SKM-1 (cell line): ENCODE data around the gene PGAP2.
"Not testable (repeated sequence)": the region's sequence is repeated elsewhere in the genome, so short reads cannot be mapped to it uniquely, and the experiment has no call there.

Experiments
- DNase-seq: peaks from one replicate; lab custom pipeline; 2025; ENCODE audit not compliant: unreplicated experiment; lab: John Stamatoyannopoulos, UW

The PGAP2 gene

DNA sequence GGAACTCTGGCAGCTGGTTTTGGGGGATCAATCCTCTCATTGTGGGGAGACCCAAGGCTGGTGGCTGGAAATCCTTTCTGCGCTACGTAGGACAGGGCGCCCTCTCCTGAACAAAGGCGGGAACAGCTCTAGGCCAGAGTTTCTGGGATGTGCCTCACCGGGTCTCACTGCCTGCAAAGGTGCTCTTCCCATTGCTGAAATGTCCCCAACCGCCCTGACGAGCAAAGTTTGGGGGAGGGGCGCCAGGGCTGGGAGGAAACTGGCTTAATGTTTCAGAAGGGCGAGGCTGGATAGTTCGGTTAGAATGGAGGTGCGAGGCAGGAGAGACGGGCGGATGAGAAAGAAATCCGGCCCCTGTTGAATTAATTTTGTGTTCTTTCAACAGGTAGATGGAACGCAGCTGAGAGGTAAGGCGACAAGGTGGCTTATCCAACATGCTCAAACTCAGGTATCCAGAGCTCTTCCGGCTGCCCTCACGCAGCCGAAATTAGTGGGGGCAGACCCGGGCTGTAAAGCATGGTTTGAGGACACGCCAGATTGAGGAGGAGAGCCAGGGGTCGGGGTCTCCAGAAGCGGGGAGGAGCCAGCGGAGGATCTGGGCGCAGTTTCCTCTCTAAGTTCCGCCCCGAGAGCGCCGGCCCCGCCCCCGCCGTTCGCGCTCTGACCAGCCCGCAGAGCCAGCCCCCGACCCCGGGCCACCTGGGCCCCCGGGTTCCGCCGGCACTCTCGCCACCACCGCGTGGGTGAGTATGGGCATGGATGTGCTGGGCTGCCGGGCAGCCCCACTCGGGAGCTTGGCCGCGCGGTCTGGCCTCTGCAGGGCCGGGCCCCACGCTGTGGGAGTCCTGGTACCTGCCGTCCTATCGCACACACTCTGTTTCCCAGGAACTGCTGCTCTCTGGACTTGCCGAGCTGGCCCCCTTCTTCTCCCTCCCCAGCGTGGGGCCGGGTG lies at the start of gene PGAP2:
TSS of gene PGAP2 (plus strand) at position 652 of the 952 bp plus-strand sequence. CDS start 2,700 bp downstream, outside the sequence.
- peak; percentile 31 for DNase-seq

DNA sequence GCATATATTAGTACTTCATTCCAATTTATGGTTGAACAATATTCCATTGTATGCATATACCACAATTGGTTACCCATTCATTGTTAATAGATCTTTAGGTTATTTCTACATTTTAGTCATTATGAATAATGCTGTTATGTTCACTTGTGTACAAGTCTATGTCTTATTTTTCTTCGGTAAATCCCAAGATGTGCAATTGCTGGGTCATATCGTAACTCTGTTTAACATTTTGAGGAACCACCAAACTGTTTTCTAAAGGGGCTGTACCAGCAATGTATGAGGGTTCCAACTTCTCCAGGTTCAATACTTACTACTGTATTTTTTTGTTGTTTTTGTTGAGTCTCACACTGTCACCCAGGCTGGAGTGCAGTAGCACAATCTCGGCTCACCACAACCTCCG lies 44.1 kb upstream of the PGAP2 start:
- no peak for DNase-seq

DNA sequence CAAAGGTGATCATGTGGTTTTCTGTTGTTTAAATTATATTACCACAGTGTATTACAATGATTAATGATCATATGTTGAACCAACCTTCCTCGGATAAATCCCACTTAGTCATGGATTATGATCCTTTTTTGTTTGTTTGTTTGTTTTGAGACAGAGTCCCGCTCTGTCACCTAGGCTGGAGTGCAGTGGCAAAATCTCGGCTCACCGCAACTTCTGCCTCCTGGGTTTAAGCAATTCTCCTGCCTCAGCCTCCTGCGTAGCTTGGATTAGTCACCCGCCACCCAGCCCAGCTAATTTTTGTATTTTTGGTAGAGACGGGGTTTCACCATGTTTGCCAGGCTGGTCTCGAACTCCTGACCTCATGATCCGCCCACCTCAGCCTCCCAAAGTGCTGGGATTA lies 41.5 kb upstream of the PGAP2 start:
- not testable (repeated sequence) for DNase-seq

DNA sequence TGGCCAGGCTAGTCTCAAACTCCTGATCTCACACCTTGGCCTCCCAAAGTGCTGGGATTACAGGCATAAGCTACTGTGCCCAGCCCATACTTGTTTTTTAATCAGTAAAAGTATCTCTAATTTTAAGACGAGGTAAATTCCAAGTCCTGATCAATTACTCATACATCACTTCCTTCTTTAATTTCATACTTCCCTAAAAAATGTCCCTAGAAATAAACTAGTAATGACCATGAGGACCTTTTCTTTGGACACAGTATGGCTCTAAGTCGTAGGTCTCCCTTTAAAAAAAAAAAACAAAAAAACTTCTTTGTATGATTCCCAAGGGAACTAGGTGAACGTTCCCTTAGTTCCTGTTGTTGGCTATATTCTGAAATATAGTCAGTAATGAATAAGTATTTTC lies 40.8 kb upstream of the PGAP2 start:
- DNase-seq = no peak

DNA sequence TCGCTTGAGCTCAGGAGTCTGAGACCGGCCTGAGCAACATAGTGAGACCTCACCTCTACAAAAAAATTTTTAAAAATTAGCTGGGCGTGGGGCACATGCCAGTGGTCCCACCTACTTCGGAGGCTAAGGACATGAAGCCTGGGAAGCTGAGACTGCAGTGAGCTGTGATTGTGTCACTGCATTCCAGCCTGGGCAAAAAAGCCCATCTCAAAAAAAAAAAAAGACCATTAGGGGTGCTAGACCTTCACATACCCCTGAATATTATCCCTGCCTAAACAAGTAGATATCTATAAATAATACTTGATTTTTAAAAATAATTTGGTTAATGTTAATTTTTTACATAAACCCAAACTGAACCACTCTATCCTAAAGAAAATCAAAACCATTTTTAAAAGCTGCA lies 35.2 kb upstream of the PGAP2 start:
- DNase-seq = no peak

DNA sequence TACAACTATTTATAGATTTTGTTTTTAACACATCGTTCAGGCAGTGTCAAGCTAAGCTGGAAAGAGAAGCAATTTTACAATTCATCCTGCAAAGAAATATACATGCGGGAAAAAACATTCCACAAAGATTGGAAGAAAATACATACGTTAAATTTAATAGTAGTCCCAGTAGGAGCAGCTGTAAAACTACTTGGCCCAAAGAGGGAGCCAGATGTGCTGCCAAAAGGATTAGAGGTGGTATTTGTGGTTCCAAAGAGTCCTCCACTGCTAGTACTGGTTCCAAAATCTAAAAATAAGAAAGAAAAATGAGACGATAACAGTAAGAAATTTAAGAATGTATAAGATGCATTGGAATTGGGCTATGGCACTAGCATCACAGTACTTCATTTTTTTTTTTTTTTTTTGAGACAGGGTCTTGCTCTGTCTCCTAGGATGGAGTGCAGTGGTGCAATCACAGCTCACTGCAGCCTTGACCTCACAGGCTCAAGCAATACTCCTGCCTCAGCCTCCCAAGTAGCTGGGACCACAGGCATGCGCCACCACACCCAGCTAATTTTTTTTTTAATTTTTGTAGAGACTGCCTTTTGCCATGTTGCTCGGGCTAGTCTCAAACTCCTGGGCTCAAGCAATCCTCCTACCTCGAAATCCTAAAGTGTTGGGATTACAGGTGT lies 32.5 kb upstream of the PGAP2 start:
- no peak for DNase-seq

DNA sequence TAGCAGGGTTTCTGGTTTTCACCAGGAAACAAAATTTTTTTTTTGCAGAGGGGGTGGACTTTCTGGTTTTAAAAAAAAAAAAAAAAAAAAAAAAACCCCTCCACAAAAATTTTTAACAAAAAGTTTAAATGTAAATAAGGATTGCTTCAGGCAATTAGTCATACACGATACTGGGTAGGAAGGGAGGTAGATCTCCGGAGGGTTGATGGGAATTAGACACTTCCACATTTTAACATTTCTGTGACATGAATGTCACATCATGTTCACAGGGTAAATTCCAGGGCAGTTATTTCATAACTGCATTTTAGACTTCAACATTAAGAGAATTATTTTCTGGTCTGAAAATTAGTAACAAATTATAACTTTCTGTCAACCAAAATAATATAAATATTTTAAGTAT lies 26.9 kb upstream of the PGAP2 start:
- DNase-seq = no peak

DNA sequence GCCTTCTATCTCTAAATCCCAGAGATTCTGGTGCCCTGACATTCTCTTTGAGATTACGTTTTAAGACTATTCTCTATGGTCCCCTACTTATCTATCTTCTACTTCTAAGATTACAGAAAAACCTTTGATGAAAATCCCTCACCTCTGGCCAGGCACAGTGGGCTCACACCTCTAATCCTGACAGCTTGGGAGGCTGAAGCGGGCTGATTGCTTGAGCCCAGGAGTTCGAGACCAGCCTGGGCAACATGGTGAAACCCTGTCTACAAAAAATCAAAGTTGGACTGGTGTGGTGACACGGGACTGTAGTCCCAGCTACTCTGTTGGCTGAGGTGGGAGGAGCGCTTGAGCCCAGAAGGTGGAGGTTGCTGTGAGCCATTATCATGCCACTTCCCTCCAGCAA lies 25.4 kb upstream of the PGAP2 start:
- DNase-seq = no peak

DNA sequence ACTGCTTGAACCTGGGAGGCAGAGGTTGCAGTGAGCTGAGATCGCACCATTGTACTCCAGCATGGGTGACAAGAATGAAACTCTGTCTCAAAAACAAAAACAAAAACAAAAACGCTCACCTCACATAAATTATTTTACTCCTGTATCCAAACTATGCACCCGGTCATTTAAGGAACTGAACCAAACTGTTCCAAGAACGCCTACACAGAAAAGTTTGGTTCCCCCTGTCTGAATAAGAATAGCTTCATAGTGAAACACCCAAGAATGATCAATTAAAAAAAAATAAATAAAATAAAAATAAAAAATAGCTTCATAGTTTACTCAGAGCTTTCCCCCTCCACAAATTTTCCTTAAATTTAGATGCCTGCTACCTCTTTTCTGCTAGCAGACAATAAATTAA lies 24.7 kb upstream of the PGAP2 start:
- no peak for DNase-seq

DNA sequence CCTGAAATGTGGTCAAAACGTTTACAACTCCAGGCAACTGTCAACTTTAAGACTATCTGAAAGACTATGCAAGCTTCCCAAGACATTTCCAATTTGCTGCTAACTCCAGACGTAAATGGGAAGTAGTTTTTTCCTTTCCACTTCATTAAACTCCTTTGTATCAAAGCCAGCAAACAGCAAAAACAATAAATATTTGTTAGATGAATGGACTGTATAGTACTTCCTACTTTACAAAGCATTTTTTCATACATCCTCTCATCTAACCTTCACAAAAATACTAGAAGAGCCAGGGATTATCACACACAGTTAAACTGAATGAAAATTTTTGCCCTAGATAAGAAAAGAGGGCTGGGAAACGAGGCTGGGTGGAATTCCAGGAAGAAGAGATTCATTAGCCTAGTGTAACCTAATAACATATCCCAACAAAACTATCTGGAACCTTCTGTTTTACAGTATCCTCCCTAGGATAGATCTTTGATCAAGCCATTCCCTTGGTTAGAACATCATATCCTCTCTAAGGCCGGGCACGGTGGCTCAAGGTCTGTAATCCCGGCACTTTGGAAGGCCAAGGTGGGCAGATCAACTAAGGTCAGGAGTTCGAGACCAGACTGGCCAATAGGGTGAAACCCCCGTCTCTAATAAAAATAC lies 21.5 kb upstream of the PGAP2 start:
- DNase-seq = no peak

DNA sequence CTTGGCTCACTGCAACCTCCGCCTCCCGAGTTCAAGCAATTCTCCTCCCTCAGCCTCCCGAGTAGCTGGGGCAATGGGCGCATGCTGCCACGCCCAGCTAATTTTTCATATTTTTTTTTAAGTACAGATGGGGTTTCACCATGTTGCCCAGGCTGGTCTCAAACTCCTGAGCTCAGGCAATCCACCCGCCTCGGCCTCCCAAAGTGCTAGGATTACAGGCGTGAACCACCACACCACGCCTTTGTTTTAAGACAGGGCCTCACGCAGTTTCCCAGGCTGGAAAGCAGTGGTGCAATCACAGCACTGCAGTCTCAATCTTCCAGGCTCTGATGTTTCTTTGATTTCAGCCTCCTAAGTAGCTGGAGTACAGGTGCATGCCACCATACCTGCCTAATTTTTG lies 14.0 kb upstream of the PGAP2 start:
- DNase-seq = not testable (repeated sequence)

DNA sequence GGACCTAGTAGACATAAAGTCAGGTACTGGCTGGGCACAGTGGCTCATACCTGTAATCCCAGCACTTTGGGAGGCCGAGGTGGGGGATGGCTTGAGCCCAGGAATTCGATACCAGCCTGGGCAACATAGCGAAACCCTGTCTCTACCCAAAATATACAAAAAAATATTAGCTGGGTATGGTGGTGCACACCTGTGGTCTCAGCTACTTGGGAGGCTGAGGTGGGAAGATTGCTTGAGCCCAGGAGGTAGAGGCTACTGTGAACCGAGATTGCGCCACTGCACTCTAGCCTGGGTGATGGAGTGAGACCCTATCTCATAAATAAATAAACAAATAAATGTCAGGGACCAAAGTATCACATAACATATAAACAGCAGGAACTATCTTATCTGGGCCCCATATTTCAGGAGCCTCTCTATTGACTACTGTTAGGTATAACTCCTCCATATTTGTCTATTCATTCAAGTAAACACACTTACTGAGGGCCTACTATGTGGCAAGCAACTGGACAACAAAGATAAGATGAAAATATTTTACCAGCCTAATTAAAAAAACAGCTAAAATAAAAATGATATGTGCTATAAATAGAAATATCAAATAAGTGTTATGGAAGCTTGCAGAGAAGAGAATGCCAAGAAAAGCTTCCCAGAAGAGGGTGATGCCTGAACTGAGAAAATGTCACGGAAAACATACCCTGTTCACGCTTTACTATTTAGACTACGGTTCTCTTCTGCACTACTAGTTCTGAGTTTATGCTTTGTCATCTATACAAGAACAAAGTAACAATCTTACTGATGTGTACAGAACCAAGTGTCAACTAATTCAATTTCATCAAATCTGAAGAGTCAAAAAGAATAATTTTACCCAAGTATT lies 13.0 kb upstream of the PGAP2 start:
- no peak for DNase-seq

DNA sequence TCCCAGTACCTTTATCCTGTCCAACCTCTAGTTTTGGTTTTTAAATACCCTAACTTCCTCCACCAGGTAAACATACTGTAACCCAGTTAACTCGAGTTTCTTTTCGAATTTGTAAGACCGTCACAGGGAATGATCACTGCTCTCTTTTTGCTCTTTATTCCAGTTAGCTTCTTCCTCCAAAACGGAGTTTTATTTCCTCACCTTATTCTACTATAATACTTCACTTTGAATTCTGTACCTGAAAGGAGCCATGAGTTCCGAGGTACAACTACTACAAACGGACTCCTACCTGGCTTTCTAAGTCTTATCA lies 12.4 kb upstream of the PGAP2 start:
- DNase-seq = no peak

DNA sequence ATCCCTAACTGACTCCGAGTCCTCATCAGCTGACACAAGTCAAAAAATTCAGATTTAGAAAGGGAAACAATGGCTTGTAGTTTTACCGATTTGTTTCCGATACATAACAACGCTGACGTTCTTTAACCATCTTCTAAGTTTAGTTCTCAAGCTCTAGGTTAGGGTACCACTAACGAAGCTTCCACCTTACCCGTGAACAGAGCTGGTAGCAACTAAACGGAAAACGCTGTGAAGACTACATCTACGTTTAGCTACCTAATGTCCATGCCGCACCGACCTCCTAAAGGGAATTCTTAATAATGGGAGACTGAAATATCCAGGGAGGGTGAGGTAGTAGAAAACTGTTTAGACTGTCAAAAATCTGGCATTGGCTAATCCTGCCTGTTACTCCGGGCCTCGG lies 12.0 kb upstream of the PGAP2 start:
- no peak for DNase-seq

DNA sequence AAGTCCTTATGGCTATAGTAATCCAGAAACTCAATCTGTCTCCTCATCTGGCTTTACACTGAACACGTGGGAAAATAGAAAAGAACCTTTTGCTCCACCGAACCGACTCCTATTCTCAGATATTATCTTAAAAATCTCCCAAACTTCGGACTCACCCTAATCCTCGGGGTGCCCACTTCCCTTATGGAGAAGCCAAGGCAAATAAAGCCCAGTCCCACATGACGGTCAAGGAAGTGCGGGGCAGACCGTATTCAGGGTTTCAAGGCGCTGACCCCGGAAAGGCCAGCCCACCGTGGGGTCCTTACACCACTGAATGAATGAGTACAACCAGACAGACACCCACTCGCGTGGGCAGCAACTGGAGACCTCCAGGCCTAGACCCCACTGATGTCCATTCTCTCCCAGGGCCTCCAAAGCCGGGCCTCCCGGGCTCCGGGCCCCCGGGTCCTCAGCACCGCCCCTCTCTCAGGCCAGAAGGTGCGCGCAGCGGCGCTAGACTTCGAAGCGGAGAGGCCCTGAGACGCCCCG lies 11.5 kb upstream of the PGAP2 start:
- DNase-seq = no peak

DNA sequence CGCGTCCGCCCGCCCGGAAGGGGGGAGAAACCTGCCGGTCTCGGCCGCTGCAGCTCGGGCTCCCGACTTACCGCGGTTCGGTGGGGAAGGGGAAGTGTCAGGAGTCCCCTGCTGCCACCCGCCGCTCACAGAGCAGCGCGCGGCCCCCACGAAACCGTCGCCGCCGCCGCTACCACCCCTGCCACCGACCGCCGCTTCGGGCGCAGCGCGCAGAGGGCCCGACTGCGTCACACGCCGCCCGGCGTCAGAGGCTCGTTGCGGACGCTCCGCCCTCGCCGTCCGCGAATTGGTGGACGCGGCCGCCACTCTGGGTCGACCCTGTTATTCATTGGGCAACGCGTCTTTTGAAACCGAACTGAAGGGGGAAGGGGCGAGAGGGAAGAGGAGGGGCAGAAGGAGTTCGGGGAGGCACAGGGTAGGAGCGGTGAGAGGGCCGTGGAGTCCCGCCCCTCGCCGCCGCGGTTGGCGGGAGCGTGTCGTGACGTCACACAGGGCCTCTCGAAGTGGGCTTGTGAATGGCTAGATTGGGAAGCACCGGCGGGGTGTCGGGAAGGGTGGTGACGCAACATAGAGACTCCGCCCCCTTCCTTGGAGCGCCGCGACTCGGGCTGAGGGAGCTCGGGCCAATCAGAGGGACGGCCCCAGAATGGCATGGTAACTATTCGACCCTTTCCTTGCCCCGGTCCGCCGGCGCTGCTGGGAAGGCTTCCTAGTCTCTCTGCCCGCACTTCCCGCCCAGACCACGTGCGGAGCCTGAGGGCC lies 10.8 kb upstream of the PGAP2 start, which contains the start of gene NUP98:
TSS of gene NUP98 (minus strand) at position 226 of the 762 bp plus-strand sequence. CDS start 15,437 bp downstream, outside the sequence.
- peak; percentile 99 for DNase-seq

DNA sequence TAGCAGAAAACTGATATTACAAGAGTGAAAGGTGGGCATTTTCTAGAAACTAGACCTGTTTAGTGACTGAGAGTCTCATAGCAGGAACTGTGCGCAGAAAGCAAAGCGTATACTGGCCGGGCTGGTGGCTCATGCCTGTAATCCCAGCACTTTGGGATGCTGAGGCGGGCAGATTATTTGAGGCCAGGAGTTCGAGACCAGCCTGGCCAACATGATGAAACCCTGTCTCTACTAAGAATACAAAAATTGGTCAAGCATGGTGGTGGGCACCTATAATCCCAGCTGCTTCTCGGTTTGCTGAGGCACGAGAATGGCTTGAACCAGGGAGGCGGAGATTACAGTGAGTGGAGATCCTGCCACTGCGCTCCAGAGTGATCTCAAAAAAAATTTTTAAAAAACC lies 9.2 kb upstream of the PGAP2 start:
- DNase-seq = no peak

DNA sequence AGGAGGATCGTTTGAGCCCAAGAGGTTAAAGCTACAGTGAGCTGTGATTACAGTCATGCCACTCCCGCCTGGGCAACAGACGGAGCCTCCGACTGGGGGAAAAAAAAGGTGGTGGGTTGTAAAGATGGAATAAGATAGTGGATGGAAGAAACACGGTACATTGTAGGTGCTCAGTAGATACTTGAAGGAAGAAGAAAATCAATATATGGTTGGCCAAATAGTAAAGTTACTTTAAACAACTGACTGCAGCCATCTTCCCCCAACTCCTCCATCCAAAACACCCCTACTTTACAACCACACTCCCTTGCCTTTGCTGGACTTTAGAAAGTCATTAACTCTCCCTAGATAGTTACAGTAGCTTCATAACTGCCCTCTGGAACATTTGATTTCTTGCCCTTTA lies 8.5 kb upstream of the PGAP2 start:
- DNase-seq = no peak

DNA sequence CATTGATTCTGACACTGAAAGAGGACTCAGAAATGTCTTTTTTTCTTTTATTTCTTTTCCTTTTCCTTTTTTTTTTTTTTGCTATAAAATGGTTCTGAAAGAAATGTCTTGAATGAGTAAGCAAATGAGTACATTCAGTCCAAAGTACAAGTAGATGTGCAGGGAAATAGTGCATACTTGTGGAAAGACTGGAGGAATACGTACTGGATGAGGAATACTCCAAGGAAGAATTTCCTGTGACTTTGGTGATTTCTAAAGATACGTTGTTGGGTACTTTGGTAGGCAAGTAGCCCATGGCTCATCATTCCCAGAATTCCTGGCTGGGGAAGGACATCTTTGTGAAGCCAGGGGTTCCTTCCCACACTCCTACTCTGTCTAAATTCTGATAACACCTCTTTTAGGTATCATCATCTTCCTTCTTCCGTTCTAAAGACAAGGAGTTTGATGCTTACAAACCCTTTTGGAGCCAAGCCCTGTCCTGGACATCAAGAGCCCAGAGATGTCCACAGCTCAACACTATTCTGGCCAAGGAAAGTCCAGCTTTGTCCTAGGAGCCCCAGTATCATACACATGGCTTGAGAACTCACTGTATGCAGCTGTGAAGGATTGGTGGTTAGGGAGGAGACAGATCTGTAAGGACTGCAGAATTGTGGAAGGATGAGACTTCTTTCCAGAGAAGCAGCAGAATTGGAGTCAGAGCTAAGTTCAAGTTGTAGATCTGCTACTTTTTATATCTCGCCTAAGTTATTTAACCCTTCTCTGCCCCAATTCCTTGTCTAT lies 6.2 kb upstream of the PGAP2 start:
- no peak for DNase-seq
